Pulmonary artery endothelial cell (primary cell): ENCODE measurements around the gene MSGN1. TPM values are rescaled to one million over a fixed set of nuclear protein-coding genes. Genes with fewer than 3 reads are reported as not detected.

Source experiments
- DNase-seq: peaks from one replicate; pipeline ENCODE4 v3.0.0-alpha.2; 2011; ENCODE audit warnings: low read depth, low spot score
- total RNA-seq: library from RNA; depleted of rRNA; stranded (reverse); fragments of >200 nt; gene quantifications from 2 replicates; pipeline ENCODE4 v1.2.3, GENCODE V29; 2014

Gene MSGN1
- total RNA-seq, result not detected in 2 replicates

GRCh38 chr2:17816396-17817245, at the start of gene MSGN1:
MSGN1 (plus strand) TSS chr2:17816460; CDS start chr2:17816519, 59 bp downstream.
- no peak for DNase-seq

- no peak for DNase-seq
Observed at GRCh38 chr2:17768894-17769293, 47.4 kb upstream of the MSGN1 start.

- no peak for DNase-seq
Observed at GRCh38 chr2:17771956-17772355, 44.3 kb upstream of the MSGN1 start.

- no peak for DNase-seq
Observed at GRCh38 chr2:17772532-17772931, 43.7 kb upstream of the MSGN1 start.

- no peak for DNase-seq
Observed at GRCh38 chr2:17780546-17780945, 35.7 kb upstream of the MSGN1 start.

GRCh38 chr2:17781482-17781881, 34.8 kb upstream of the MSGN1 start:
- DNase-seq, result no peak

- no peak for DNase-seq
Observed at GRCh38 chr2:17786727-17787126, 29.5 kb upstream of the MSGN1 start.

GRCh38 chr2:17788773-17789172, 27.5 kb upstream of the MSGN1 start:
- no peak for DNase-seq

GRCh38 chr2:17790536-17790935, 25.7 kb upstream of the MSGN1 start:
- no peak for DNase-seq

- peak; percentile 93 for DNase-seq
Observed at GRCh38 chr2:17791121-17791816, 25.0 kb upstream of the MSGN1 start.

GRCh38 chr2:17791817-17792130, 24.5 kb upstream of the MSGN1 start:
- DNase-seq, result no peak

- no peak for DNase-seq
Observed at GRCh38 chr2:17792515-17792914, 23.7 kb upstream of the MSGN1 start.

GRCh38 chr2:17793296-17793695, 23.0 kb upstream of the MSGN1 start:
- DNase-seq, result no peak

- no peak for DNase-seq
Observed at GRCh38 chr2:17793803-17794354, 22.4 kb upstream of the MSGN1 start.

- no peak for DNase-seq
Observed at GRCh38 chr2:17795309-17795708, 21.0 kb upstream of the MSGN1 start.

- DNase-seq, result no peak
Observed at GRCh38 chr2:17798338-17798737, 17.9 kb upstream of the MSGN1 start.

- no peak for DNase-seq
Observed at GRCh38 chr2:17799301-17800120, 16.7 kb upstream of the MSGN1 start.

GRCh38 chr2:17800219-17800618, 16.0 kb upstream of the MSGN1 start:
- DNase-seq, result no peak

- no peak for DNase-seq
Observed at GRCh38 chr2:17800693-17801458, 15.4 kb upstream of the MSGN1 start.

- no peak for DNase-seq
Observed at GRCh38 chr2:17803497-17803896, 12.8 kb upstream of the MSGN1 start.

GRCh38 chr2:17804358-17804757, 11.9 kb upstream of the MSGN1 start:
- DNase-seq, result no peak
